K562 (cell line): ENCODE measurements around the gene TRPM8. TPM values are rescaled to one million over a fixed set of nuclear protein-coding genes. Genes with fewer than 3 reads are reported as not detected.

Experiments
- ATAC-seq: fragments of 200-7000 bp; cut with Tn5 transposase; 3 replicates; pipeline ENCODE4 v1.9.1; 2020; ENCODE audit warnings: moderate library complexity
- BruUV-seq: library from RNA; stranded (reverse); fragments of 400-500 nt; replicated peaks from 2 replicates; lab custom pipeline; 2021; lab: Mats Ljungman, UMichigan
- CTCF ChIA-PET: fragments of 300-600 bp; formaldehyde crosslinking; extraction: SDS; loops from one replicate; lab custom pipeline; 2021; ENCODE audit warnings: low intra/inter-chr PET ratio; lab: Yijun Ruan, JAX
- POLR2A ChIA-PET: fragments of 300-600, 350-650 bp; sonication (Branson Sonifier 250); formaldehyde crosslinking; extraction: SDS; loops from one replicate; lab custom pipeline; 2021; ENCODE audit warnings: antibody characterized with exemption, inconsistent platforms; lab: Yijun Ruan, JAX
- DNase-seq, 4 experiments: peaks; one replicate each; pipeline versions ENCODE4 v3.0.0 to v3.0.0-alpha.2; 2011 to 2018; ENCODE audit warnings: low spot score in 3 of 4, mixed read lengths in 3 of 4; ENCODE audit errors: extremely low read depth in 1 of 4
- FAIRE-seq: peaks from 2 replicates; lab custom pipeline; 2011; peaks lifted over from hg19 to GRCh38; lab: Jason Lieb, UNC
- H2AFZ ChIP-seq: 2 replicates; pipeline ENCODE4 v1.6.0; 2011; ENCODE audit warnings: low read depth, low read length, control low read depth, inconsistent platforms
- H3K27ac ChIP-seq: fragments of 200-600 bp; 3 replicates; pipeline ENCODE4 v1.8.0; 2011; ENCODE audit warnings: low read depth, mild to moderate bottlenecking, control low read depth, inconsistent platforms, low read length, moderate library complexity, mixed read lengths; ENCODE audit errors: extremely low read depth
- H3K27me3 ChIP-seq, 2 experiments: fragments of 300-600 bp in 1 of 2; 2 replicates in 1 of 2; 3 replicates in 1 of 2; pipeline versions ENCODE4 v1.6.0 to v1.8.0; 2011; ENCODE audit warnings: inconsistent platforms in 2 of 2, low read length in 2 of 2, mild to moderate bottlenecking in 1 of 2, mixed read lengths in 1 of 2, moderate library complexity in 1 of 2; ENCODE audit not compliant: control insufficient read depth in 2 of 2, insufficient read depth in 2 of 2
- H3K36me3 ChIP-seq: fragments of 300-600 bp; 3 replicates; pipeline ENCODE4 v1.8.0; 2011; ENCODE audit warnings: mild to moderate bottlenecking, low read length, inconsistent platforms; ENCODE audit not compliant: control insufficient read depth, insufficient read depth
- H3K4me1 ChIP-seq, 2 experiments: fragments of 200-600 bp in 1 of 2; replicated peaks in 1 of 2; 2 replicates in 1 of 2; 3 replicates in 1 of 2; pipeline versions ENCODE4 v1.5.1 to v1.8.0; 2011; ENCODE audit warnings: inconsistent platforms in 2 of 2, low read length in 2 of 2, mild to moderate bottlenecking in 1 of 2, mixed read lengths in 1 of 2, moderate library complexity in 1 of 2; ENCODE audit not compliant: control insufficient read depth in 2 of 2, insufficient read depth in 2 of 2
- H3K4me2 ChIP-seq: 2 replicates; pipeline ENCODE4 v1.6.1; 2011; ENCODE audit warnings: low read length, control low read depth, inconsistent platforms, mixed read lengths; ENCODE audit not compliant: insufficient read depth
- H3K4me3 ChIP-seq: fragments of 200-600 bp; sonication (generic), shearing (Covaris generic); 2 replicates; pipeline ENCODE4 v1.5.1; 2016; ENCODE audit warnings: control low read depth, inconsistent platforms
- H3K79me2 ChIP-seq: fragments of 200-600 bp; 3 replicates; pipeline ENCODE4 v1.8.0; 2011; ENCODE audit warnings: low read length, inconsistent platforms; ENCODE audit not compliant: control insufficient read depth, insufficient read depth
- H3K9ac ChIP-seq, 2 experiments: 2 replicates each; pipeline versions ENCODE4 v1.6.0 to v1.6.1; 2011; ENCODE audit warnings: low read depth in 2 of 2, low read length in 2 of 2, control low read depth in 1 of 2, inconsistent platforms in 1 of 2, mild to moderate bottlenecking in 1 of 2, mixed read lengths in 1 of 2; ENCODE audit not compliant: insufficient read depth in 1 of 2
- H3K9me1 ChIP-seq: one replicate; pipeline ENCODE4 v1.6.0; 2011; ENCODE audit warnings: inconsistent platforms, mild to moderate bottlenecking, low read length, moderate library complexity; ENCODE audit not compliant: control insufficient read depth, insufficient read depth
- H3K9me3 ChIP-seq: replicated peaks from 2 replicates; pipeline ENCODE4 v1.5.1; 2011; ENCODE audit warnings: low read depth, low read length, inconsistent platforms; ENCODE audit not compliant: control insufficient read depth, insufficient read depth
- H4K20me1 ChIP-seq: replicated peaks from 2 replicates; pipeline ENCODE4 v1.6.1; 2011; ENCODE audit warnings: low read length, inconsistent platforms, mixed read lengths; ENCODE audit not compliant: control insufficient read depth, insufficient read depth
- CC2D1A ChIP-seq: fragments of 450-650 bp; IDR thresholded peaks from 2 replicates; pipeline ENCODE4 v1.6.1; 2017; ENCODE audit warnings: mild to moderate bottlenecking
- CTCFL ChIP-seq: IDR thresholded peaks from 2 replicates; pipeline ENCODE4 v1.6.1; 2011; ENCODE audit warnings: borderline replicate concordance, low read depth, mild to moderate bottlenecking, moderate library complexity, low read length; ENCODE audit not compliant: insufficient read depth, poor library complexity, severe bottlenecking
- GABPB1 ChIP-seq: sonication (generic); formaldehyde crosslinking; IDR thresholded peaks from 2 replicates; pipeline ENCODE4 v1.8.0; 2022; ENCODE audit warnings: mild to moderate bottlenecking, missing genetic modification reagents
- GATAD2B ChIP-seq: fragments of 450-650 bp; IDR thresholded peaks from 2 replicates; pipeline ENCODE4 v1.6.1; 2017; ENCODE audit warnings: mild to moderate bottlenecking, borderline replicate concordance
- ILK ChIP-seq: fragments of 450-650 bp; IDR thresholded peaks from 2 replicates; pipeline ENCODE4 v1.6.1; 2016; ENCODE audit warnings: missing genetic modification characterization, low read depth, mild to moderate bottlenecking, missing compliant biosample characterization, moderate library complexity, borderline replicate concordance
- MEF2A ChIP-seq: IDR thresholded peaks from 2 replicates; pipeline ENCODE4 v1.6.1; 2011; ENCODE audit warnings: low read depth, mild to moderate bottlenecking, low read length, moderate library complexity; ENCODE audit not compliant: control insufficient read depth
- ZNF146 ChIP-seq: IDR thresholded peaks from one replicate; pipeline ENCODE4 v1.6.1; 2018; ENCODE audit warnings: missing compliant biosample characterization; ENCODE audit not compliant: unreplicated experiment
- ZNF253 ChIP-seq: fragments of 250-450 bp; sonication (Bioruptor Pico); conservative IDR thresholded peaks from 2 replicates; pipeline ENCODE4 v1.6.1; 2021; ENCODE audit warnings: mild to moderate bottlenecking
- WGBS: fragments of 100-300 bp; shearing (Covaris generic); methylation state at CpG from one replicate; pipeline ENCODE4 v1.1.6; 2016; ENCODE audit warnings: low coverage, mixed read lengths; ENCODE audit not compliant: insufficient coverage; ENCODE audit errors: missing lambda C conversion rate; 5-methylcytosine and 5-hydroxymethylcytosine counted together
- in situ Hi-C: fragments of 300-500 bp; cut with MboI; formaldehyde crosslinking; loops from 4 replicates; pipeline ENCODE4 v1.15.0; 2018; ENCODE audit warnings: inconsistent platforms, mixed read lengths
- intact Hi-C: fragments of 100-400 bp; cut with micrococcal nuclease; formaldehyde crosslinking; loops from 2 replicates; pipeline ENCODE4 v1.14.2; 2022
- polyA plus RNA-seq, 8 experiments: library from polyadenylated mRNA; depleted of rRNA in 4 of 8; stranded (reverse) in 5 of 8; unstranded in 3 of 8; fragments of >200 nt; fragmentation: Nextera tagmentation in 2 of 8; fragmentation: Illumina TruSeq in 1 of 8; extraction: Ambion mirVana in 2 of 8; extraction: Trizol in 1 of 8; gene quantifications; 2 replicates each; pipeline versions ENCODE4 v1.2.1 to v1.2.3, GENCODE V29; 2011 to 2014; ENCODE audit warnings: inconsistent platforms in 1 of 8, missing spikeins in 1 of 8
- total RNA-seq, 7 experiments: library from RNA; depleted of rRNA in 6 of 7; stranded (reverse); fragments of >200 nt in 6 of 7; fragmentation: Illumina TruSeq in 2 of 7; extraction: Trizol in 2 of 7; gene quantifications; 2 replicates each; pipeline versions ENCODE4 v1.2.1 to v1.2.3, GENCODE V29; 2011 to 2021; ENCODE audit warnings: low replicate concordance in 1 of 7

TRPM8 gene
- total and polyA plus RNA-seq, 9 of the 15 experiments (the other 6 are each of a cell fraction or from before 2014, with no cell fraction given): not detected

GRCh38 chr2:233940376-233941276 lies 23.5 kb downstream of the TRPM8 start:
- intact Hi-C loops: no loop called here
- Histone ChIP-seq H4K20me1 (no peaks in the 10 kb centered on the region), H3K27ac (no peak overlapping the region), H3K9ac (no peak overlapping the region), H2AFZ (no peak overlapping the region), H3K4me3 (no peak overlapping the region), H3K4me1 (no peaks in the 10 kb centered on the region; a peak in 1 of 5 replicates), H3K4me2 (no peak overlapping the region), H3K9me1 (no peaks in the 10 kb centered on the region), H3K9me3 (no peaks in the 10 kb centered on the region), H3K27me3 (peaks cover 2 to 12% of the 10 kb centered on the region in 2 experiments; a peak in 2 of 5 replicates), H3K79me2 (no peaks in the 10 kb centered on the region), H3K36me3 (no peaks in the 10 kb centered on the region)
- ATAC-seq (no peak), FAIRE-seq (no peak), DNase-seq (no peak)
- CTCF ChIA-PET: no interaction called here
- in situ Hi-C loops: no loop called here
- no TSS peak for BruUV-seq
- TF ChIP-seq GABPB1 (CRISPR knock-in tag) (no peak), MEF2A (no peak)
- POLR2A ChIA-PET: no interaction called here
- 0% methylated on average over 11 of the region's 12 CpGs for WGBS

GRCh38 chr2:233942731-233943130 lies 25.6 kb downstream of the TRPM8 start:
- Histone ChIP-seq H3K9me3 (no peaks in the 10 kb centered on the region), H3K79me2 (no peaks in the 10 kb centered on the region), H3K4me1 (no peaks in the 10 kb centered on the region; a peak in 1 of 5 replicates), H3K4me2 (no peak overlapping the region), H3K27ac (no peak overlapping the region), H4K20me1 (no peaks in the 10 kb centered on the region), H3K9me1 (no peaks in the 10 kb centered on the region), H3K4me3 (no peak overlapping the region), H3K27me3 (peaks cover under 1 to 10% of the 10 kb centered on the region in 2 experiments; a peak in 2 of 5 replicates), H3K9ac (no peak overlapping the region), H2AFZ (no peak overlapping the region)
- POLR2A ChIA-PET: no interaction called here
- in situ Hi-C loops: no loop called here
- ATAC-seq: no peak
- WGBS: 0% methylated on average over 2 of the region's 4 CpGs
- no peak for DNase-seq
- no TSS peak for BruUV-seq
- FAIRE-seq: no peak
- intact Hi-C loops: no loop called here
- TF ChIP-seq CC2D1A (no peak), ILK (tag) (no peak), ZNF146 (no peak), ZNF253 (CRISPR knock-in tag) (no peak), GATAD2B (no peak), CTCFL (no peak)
- TF ChIP-seq, all 486 proteins: peak for 0
- no peaks in the 10 kb centered on the region for H3K36me3 ChIP-seq
- CTCF ChIA-PET: no interaction called here
